Medulla oblongata (tissue), 1 donor: ENCODE measurements around the gene C2orf80.
"Not testable (repeated sequence)": the region's sequence is repeated elsewhere in the genome, so short reads cannot be mapped to it uniquely, and the experiment has no call there.

Experiments used
- DNase-seq: peaks from one replicate; pipeline ENCODE4 v3.0.0-alpha.2; 2015; ENCODE audit errors: extremely low spot score

The C2orf80 gene

DNA sequence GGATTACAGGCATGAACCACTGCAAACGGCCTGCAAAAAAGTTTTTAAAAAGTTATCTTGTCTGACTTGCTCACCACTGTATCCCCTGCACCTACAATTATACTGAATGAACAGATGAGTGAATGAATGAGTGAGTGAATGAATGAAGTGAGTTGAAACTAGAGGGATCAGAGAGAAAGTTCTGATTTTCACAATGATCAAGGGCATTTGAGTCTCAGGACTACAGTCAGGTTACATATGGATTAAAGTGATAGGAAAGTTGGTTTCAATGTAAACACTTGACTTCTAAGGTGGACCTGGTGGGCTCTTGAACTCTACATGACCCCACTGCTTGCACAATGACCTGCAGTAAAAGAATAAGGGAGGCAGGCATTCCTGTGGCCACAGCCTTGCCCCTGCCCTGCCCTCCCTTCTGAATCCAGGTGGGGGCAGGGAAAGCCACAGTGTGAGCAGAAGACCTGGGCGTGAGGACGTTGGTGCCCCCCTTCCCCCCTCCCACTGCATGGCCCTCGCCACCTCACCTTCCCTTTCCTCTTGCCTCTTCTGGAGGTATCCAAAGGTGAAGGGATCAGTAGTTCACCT, 10.7 kb downstream of the C2orf80 start:
- DNase-seq, result no peak

DNA sequence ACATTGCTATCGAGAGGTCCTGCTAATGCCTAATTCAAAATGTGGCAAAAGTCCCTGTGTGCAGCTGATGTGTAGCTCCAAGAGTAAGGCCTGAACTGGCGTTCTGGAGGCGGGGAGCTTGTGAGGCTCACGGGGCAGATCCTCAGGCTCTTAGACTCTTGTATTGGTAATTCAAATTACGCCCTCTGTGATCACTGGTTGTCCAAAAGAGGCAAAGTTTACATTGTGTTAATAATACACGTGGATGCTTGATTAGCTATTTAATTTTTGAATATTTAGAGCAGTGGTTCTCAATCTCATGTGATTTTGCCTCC, 14.0 kb downstream of the C2orf80 start:
- DNase-seq, result peak; percentile 44

DNA sequence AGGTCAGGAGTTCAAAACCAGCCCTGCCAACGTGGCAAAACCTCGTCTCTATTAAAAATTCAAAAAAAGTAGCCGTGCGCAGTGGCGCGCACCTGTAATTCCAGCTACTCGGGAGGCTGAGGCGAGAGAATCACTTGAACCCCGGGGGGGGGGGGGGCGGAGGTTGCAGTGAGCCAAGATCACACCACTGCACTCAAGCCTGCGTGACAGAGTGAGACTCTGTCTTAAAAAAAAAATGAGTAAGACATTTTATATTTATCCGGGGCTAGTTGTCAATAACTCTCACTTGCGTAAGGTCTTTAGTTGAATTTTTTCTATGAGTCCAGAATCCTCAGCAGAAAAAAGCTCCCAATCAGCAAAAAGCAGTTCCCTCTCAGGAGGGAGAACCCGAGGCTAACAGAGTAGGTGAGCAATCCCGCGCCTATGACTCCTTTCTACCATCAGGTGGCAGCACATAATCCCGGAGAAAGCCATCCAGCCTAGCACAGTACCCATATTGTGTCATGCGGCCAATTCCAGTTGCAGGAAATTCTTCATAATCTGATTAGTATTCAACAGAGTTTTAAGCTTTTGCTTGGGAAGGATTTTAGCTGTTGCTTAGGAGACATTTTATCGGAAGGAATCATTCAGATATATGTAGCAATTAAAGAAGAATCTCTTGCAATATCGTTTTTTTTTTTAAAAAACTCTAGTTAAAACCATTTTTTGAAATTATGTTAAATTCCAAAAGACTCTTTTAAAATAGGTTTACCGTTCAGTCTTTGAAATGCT, 14.6 kb downstream of the C2orf80 start:
- DNase-seq, result peak; percentile 96

DNA sequence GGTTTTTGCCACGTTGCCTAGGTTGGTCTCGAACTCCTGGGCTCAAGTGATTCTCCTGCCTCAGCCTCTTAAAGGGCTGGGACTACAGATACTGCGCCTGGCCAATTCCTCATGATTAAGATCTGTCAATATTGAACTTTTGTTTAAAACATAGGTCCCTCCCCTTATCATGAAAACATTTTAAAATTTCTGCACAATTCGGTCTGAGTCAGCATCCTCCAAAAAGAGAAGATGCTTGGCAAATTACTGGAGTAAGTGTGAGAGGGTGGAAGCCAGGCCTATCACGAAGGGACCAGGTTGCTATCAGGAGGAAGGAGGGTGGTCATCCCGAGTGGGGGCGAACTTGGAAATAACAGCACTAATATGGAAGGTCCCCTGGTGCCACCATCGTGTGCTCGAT, 15.7 kb downstream of the C2orf80 start:
- DNase-seq, result no peak

DNA sequence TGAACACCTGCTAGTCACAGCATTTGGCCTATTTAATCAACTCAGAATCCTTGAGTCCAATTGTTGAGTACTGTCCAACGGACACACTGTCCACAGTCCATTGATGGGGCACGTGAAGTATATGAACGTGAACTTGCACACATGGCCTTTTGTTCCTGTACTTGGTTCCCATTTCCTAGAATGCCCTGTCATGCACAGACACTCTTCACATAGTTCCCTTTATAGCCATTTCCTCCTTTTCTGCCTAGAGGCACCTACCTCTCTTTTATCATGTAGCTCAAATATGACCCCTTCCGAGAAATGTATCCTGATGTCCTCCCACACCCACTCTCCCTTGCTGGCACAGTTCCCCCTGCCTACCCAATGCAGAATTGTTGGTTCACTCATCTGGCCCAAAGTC, 17.7 kb downstream of the C2orf80 start:
- DNase-seq, result peak; percentile 19

DNA sequence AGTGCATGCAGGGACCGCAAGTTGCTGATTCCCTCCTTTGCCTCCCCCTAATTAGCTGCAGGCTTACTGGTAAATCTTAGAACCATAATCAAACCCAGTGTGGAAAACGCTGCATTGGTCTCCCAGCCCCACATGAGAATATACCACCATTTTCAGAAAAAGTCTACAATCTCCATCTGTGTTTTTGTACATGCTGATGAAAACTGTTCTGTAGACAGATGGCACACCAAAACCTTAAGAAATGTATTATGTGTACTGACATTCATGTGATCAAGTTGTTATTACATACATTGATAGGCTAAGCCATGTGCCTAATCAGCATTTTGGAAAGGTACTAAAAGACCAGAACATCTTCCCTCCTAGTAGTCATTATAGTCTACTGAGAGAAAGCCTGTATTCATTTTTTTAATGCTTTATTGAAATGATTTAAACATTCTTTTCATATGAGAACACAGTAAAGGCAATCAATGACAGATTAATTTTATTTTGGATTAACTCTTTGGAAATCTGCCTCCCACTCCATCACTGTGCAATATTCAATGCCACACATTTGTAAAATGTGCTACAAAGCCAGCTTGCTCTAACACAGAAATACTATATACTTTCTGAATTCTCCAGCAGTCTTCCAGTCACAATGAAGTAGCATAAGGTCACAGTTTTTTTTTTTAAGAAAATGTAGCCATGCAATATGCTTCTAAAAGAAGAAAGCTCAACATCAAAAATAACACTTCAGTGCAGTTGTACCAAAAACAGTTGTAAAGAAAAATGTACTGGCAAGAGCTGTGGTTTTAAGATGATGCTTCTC, 24.7 kb downstream of the C2orf80 start:
- no peak for DNase-seq

DNA sequence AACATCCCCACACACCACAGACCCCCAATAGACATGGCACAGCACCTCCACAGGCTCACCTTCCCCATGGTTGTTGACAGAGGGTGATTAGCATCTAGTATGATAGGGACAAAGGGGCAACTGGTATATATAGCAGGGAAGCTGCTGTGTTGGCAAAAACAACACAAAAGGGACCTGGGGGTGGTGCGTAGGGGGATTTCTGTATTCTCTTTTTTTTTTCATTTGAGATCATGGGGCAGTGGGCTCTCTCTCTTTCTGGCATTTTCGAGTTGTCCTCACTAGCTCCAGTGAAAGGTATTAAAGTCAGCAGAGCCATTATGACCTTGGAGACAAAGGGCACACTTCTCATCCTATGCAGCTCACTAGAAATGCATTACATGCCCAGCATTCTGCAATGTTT, 26.3 kb downstream of the C2orf80 start, which contains the start of gene CRYGA:
Gene CRYGA, minus strand, starts transcription at position 101 of the 400 bp plus-strand sequence. Its CDS starts 33 bp downstream, at position 68.
- DNase-seq, result no peak

DNA sequence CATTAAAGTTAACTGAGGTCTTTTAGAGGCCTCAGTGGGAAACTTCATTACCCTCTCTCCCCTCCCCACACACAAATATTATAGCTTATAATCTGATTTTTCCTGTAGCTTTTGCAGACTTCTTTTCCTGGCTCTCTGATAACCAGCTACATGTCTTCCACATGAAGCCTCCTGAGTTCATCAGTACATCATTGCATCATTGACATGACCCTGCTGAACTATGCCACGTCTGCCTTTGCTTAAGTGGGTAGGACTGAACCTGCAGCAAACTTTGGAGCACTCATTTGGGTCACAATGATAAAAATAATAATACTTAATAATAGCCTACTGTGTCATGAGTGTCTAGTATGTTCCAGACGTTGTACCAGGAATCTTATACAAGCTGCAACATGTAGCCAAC, 33.4 kb downstream of the C2orf80 start:
- DNase-seq, result no peak

DNA sequence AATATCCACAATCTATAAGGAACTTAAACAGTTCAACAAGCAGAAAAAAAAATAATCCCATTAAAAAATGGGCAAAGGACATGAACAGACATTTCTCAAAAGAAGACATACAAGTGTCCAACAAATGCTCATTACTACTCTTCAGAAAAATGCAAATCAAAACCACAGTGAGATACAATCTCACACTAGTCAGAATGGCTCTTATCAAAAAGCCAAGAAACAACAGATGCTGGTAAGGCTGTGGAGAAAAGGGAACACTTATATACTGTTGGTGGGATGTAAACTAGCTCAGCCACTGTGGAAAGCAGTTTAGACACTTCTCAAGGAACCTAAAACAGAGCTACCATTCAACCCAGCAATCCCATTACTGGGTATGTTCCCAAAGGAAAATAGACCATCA, 36.7 kb downstream of the C2orf80 start:
- DNase-seq, result no peak

DNA sequence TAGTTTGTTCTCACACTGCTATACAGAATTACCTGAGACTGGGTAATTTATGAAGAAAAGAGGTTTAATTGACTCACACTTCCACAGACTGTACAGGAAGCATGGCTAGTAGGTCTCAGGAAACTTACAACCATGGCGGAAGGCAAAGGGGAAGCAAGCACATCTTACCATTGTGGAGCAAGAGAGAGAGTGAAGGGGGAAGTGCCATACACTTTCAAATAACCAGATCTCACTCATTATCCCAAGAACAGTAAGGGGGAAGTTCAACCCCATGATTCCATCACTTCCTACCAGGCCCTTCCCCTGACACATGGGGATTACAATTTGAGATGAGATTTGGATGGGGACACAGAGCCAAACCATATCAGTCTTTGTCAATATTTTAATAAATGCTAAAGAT, 38.9 kb downstream of the C2orf80 start:
- no peak for DNase-seq

DNA sequence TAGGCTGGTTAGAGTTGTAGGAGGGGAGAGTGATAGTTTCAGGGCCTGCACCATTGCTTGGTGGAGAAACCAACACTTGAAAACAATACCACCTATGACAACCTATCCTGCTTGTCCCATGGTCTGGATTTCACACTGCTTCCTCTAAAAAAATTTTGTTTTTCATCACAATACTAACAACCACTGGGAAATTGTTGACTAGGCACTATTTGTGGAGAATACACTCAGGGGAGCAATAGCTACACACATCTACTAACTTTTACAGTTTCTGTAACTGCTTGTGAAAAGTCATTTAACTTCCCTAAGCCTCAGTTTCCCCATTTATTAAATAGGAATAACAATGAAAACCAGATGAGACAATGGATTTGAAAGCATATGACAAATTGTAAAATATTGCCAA, 39.7 kb downstream of the C2orf80 start:
- no peak for DNase-seq

DNA sequence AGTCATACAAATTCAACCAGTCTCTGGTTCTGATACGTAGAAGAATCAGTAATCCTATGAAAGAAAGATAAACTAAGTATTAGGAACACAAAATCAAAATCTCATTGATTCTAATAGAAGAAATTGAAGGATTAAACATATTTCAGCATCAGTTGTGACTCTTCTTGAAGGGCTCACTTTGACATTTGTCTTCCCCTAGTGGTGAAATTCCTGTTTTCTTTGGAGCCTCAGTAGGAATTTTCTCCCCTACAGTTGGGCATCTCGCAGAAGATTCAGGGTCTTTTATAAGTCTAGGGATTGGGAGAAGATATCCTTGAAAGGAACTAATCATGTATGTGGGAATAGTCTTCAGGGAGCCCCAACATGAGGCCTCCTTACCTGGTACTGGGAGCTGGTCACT, 41.0 kb downstream of the C2orf80 start:
- no peak for DNase-seq

DNA sequence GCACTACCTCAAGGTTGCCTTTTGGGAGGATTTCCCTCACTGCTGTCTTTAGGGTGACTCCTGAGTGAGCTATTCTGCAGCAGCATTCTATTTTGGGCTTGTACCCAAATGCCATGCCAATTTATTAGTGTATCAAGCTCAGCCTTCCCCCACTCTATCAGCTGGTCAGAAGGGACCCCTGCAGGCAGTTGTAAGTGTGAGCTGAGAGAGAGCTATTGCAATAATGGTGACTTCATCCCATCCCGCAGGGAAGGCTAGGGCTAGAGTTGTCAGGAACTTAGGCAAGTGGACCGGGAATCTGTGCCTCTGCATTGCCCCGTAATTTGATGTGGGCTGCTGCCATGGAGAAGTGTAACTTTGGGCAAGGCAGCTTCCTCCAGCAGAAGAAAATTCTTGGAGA, 42.1 kb downstream of the C2orf80 start:
- no peak for DNase-seq

DNA sequence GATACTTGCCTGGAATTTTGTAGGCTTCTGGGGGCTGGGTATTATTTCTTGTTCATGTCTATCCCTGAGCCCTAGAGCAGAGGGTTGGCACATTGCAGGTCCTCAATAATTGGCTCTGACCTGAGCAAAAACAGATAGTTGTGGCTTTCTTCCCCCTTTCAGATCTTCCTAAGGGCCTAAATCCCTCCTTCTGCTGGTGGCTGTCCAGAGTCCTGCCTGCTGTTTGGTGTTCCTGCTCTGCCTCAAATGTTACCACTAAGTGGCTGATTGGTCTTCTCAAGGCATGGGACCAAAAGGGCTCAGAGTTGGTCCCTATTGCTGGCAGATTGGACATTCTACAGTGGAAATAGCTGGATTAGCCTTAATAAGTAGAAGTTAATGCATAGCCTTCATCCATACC, 42.8 kb downstream of the C2orf80 start:
- no peak for DNase-seq

DNA sequence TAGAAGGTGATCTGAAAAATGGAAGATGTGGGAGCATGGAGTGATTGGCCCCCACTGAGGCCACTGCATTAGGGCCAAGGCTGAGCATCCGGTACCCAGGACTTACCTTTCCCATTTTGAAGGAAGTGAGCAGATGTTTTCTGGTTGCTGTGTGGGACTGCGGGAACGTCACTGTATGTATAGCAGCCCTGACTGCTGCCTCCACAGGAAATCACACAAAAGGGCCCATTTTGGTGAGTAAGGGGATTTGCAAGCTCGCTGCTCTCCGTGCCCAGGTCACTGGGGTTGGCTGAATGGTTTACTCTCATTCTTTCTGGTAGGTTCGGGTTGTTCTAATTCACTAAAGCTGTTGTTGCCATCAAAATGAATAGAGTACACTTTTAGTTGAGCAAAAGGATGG, 43.8 kb downstream of the C2orf80 start, which contains the start of gene CRYGB:
Gene CRYGB, minus strand, starts transcription at position 153 of the 400 bp plus-strand sequence. Its CDS starts 38 bp downstream, at position 115.
- no peak for DNase-seq

DNA sequence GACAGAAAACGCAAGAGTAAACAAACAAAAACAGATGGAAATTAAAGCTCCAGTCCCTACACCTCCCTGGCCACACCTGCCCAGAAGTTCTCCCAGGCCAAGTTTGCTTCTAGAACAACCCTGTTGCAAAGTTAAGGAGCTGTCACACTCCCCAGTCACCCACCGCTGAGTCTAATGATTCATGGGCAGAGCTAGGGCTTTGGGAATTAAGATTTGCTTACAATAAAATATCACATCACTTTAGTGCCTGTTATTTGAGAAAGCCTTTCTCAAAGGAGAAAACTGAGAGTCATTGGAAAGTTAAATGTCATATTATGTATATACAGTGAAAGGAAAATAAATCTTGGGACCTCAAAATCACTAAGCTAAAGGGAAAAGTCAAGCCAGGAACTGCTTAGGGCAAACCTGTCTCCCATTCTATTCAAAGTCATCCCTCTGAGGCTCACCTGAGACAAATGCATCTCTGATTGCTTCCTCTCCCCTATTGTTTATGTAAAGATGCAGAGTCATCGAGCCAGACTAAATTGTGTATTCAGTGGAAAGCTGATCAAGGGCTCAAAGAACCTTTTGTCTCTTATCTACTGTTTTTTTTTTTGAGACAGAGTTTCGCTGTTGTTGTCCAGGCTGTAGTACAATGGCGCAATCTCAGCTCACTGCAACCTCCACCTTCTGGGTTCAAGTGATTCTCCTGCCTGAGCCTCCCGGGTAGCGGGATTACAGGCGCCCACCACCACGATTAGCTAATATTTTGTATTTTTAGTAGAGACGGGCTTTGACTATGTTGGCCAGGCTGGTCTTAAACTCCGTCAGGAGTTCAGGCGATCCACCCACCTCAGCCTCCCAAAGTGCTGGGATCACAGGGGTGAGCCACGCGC, 46.7 kb downstream of the C2orf80 start:
- no peak for DNase-seq

DNA sequence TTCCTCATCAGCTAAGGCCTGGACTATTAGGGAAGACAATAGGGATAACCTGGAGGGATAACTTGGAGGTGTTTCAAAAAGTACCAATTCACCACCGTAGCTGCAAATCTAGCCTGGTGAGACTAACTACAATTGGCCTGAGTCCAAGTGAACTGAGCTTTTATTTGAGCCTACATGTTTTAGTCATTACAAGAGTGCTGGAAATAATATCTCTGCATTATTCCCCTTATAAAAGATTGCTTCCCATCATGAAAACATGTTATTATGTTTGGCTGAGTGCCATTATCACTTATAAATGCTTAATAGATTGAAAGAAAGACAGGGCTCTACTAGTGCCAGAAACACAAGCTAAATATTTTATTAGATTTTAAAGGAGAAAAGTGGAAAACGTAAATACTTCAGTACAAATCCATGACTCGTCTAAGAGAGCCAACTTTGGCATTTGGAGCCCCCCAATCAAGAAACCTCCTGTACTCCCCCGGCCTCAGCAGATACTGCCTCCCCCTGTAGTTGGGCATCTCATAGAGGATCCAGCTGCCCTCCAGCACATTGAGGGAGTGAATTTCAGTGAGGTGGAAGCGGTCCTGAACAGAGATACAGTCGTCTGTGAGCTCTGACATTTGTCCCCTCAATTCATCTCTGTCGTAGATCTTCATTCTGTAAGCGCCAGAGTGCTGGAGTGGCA, 47.4 kb downstream of the C2orf80 start:
- DNase-seq, result no peak

DNA sequence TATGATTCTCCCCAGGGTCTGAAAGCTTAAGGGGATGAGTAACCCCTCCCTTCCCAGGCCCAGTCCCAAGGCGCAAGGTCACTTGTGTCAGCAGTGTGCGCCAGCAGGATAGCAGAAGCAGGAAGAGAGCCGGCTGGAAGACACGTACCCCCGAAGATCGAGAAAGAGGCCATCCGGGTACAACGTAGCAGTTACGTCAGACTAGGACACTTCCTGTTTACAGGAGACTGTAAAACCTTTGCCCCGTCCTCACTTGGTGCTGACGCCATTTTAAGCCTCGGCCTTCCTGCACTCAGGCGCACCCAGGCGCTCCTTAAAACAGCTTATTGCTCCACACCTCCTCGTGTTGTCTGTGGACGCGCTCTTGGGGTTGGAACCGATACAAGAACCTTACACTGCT, 50.4 kb downstream of the C2orf80 start:
- no peak for DNase-seq

DNA sequence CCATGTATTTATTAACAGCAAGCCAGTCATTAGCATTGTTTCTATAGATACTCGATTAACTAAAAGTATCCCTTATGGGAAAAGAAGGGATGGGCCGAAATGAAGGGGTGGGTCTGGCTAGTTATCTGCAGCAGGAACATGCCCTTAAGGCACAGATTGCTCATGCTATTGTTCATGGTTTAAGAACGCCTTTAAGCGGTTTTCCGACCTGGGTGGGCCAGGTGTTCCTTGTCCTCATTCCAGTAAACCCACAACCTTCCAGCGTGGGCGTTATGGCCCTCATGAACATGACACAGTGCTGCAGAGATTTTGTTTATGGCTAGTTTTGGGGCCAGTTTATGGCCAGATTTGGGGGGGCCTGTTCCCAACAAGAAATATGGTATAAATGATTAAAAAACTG, 51.5 kb downstream of the C2orf80 start:
- not testable (repeated sequence) for DNase-seq

DNA sequence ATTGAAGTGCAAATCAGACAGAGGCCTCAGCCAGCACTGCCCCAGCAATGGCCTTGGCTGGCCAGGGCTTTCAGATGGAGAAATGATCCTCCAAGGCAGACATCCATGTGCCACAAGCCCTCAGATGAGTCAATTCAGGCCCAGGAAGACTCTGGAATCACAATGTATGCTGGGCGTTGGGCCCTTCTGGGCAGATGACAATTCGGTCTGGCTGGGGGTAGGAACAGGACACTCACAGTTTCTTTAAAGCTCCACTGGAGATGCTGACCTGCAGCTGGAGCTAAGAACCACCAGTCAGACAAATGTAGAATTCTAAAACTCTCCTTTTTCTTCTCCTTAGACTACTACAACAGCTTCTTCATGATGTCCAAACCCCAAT, 53.1 kb downstream of the C2orf80 start:
- DNase-seq, result no peak
